GM18951 (cell line): ENCODE measurements around the gene CRYGB.

Experiments
- POLR2A ChIP-seq: IDR thresholded peaks from 4 replicates; pipeline ENCODE4 v1.6.1; 2011; ENCODE audit warnings: mild to moderate bottlenecking; ENCODE audit not compliant: insufficient read length, insufficient read depth; ENCODE audit errors: extremely low read depth
- in situ Hi-C: fragments of 300-500 bp; cut with MboI; formaldehyde crosslinking; loops from one replicate; pipeline ENCODE4 v1.12.0; 2022; ENCODE audit warnings: low sequenced_read_pairs, mixed read lengths, inconsistent platforms; ENCODE audit not compliant: unreplicated experiment

Gene CRYGB

GRCh38 chr2:208175069-208175839, 29.3 kb upstream of the CRYGB start:
- TF ChIP-seq POLR2A: no peak
- in situ Hi-C loops: no loop called here

- in situ Hi-C loops: no loop called here
- TF ChIP-seq POLR2A: no peak
These were observed 28.2 kb upstream of the CRYGB start for GRCh38 chr2:208174144-208174543.

GRCh38 chr2:208172125-208172524, 26.2 kb upstream of the CRYGB start:
- in situ Hi-C loops: no loop called here

GRCh38 chr2:208164951-208165755, 19.2 kb upstream of the CRYGB start:
- in situ Hi-C loops: no loop called here
- TF ChIP-seq POLR2A: no peak

More at GRCh38 chr2:208172125-208172524, 26.2 kb upstream of the CRYGB start:
- no peak for TF ChIP-seq POLR2A

- no peak for TF ChIP-seq POLR2A
- in situ Hi-C loops: no loop called here
These were observed 17.5 kb upstream of the CRYGB start, which contains the start of gene CRYGA for GRCh38 chr2:208163489-208163888. CRYGA (minus strand) TSS chr2:208163589; CDS start chr2:208163556, 33 bp downstream.

GRCh38 chr2:208156439-208156838, 10.5 kb upstream of the CRYGB start:
- no peak for TF ChIP-seq POLR2A
- in situ Hi-C loops: no loop called here

GRCh38 chr2:208153156-208153555, 7.2 kb upstream of the CRYGB start:
- no peak for TF ChIP-seq POLR2A
- in situ Hi-C loops: no loop called here

GRCh38 chr2:208150956-208151355, 5.0 kb upstream of the CRYGB start:
- no peak for TF ChIP-seq POLR2A
- in situ Hi-C loops: no loop called here

GRCh38 chr2:208150094-208150493, 4.1 kb upstream of the CRYGB start:
- no peak for TF ChIP-seq POLR2A
- in situ Hi-C loops: no loop called here

- in situ Hi-C loops: no loop called here
These were observed 2.8 kb upstream of the CRYGB start for GRCh38 chr2:208148803-208149202.

GRCh38 chr2:208147759-208148158, 1.8 kb upstream of the CRYGB start:
- in situ Hi-C loops: no loop called here
- TF ChIP-seq POLR2A: no peak

More at GRCh38 chr2:208148803-208149202, 2.8 kb upstream of the CRYGB start:
- no peak for TF ChIP-seq POLR2A

- TF ChIP-seq POLR2A: no peak
- in situ Hi-C loops: no loop called here
These were observed 1.1 kb upstream of the CRYGB start for GRCh38 chr2:208147008-208147407.

- TF ChIP-seq POLR2A: no peak
- in situ Hi-C loops: no loop called here
These were observed 2.8 kb downstream of the CRYGB start for GRCh38 chr2:208142925-208143799.

- no peak for TF ChIP-seq POLR2A
- in situ Hi-C loops: no loop called here
These were observed 3.6 kb downstream of the CRYGB start for GRCh38 chr2:208142240-208142924.
